ENCODE data around the gene NMUR2.

NMUR2 gene

GRCh38 chr5:152380415-152381123 is 24.5 kb downstream of the NMUR2 start:
- Histone ChIP-seq H3K36me3 (replicated peaks) (no peaks in the 10 kb centered on the region), H3K4me3 (ENCODE audit: low read depth, low read length) (no peak overlapping the region), H3K27me3 (replicated peaks) (no peaks in the 10 kb centered on the region), H3K27ac (no peak overlapping the region)
- TF ChIP-seq, protein P1, sequence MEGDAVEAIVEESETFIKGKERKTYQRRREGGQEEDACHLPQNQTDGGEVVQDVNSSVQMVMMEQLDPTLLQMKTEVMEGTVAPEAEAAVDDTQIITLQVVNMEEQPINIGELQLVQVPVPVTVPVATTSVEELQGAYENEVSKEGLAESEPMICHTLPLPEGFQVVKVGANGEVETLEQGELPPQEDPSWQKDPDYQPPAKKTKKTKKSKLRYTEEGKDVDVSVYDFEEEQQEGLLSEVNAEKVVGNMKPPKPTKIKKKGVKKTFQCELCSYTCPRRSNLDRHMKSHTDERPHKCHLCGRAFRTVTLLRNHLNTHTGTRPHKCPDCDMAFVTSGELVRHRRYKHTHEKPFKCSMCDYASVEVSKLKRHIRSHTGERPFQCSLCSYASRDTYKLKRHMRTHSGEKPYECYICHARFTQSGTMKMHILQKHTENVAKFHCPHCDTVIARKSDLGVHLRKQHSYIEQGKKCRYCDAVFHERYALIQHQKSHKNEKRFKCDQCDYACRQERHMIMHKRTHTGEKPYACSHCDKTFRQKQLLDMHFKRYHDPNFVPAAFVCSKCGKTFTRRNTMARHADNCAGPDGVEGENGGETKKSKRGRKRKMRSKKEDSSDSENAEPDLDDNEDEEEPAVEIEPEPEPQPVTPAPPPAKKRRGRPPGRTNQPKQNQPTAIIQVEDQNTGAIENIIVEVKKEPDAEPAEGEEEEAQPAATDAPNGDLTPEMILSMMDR (IDR thresholded peaks at IDR 0.05; ENCODE audit: low read depth, low read length, missing control alignments) = no peak
- no peak for DNase-seq
- in situ Hi-C loops (cut with HindIII; ENCODE audit: low pct_ligation_motif_present, low sequenced_read_pairs) = no loop called here

- in situ Hi-C loops (cut with HindIII; ENCODE audit: low pct_ligation_motif_present, low sequenced_read_pairs) = no loop called here
- Histone ChIP-seq H3K4me3 (ENCODE audit: low read depth, low read length) (no peak overlapping the region), H3K27me3 (replicated peaks) (no peaks in the 10 kb centered on the region), H3K36me3 (replicated peaks) (no peaks in the 10 kb centered on the region), H3K27ac (no peak overlapping the region)
- no peak for DNase-seq
- TF ChIP-seq, protein P1 (IDR thresholded peaks at IDR 0.05; ENCODE audit: low read depth, low read length, missing control alignments) = no peak
These were observed 25.7 kb downstream of the NMUR2 start for GRCh38 chr5:152379331-152379730.

DNA sequence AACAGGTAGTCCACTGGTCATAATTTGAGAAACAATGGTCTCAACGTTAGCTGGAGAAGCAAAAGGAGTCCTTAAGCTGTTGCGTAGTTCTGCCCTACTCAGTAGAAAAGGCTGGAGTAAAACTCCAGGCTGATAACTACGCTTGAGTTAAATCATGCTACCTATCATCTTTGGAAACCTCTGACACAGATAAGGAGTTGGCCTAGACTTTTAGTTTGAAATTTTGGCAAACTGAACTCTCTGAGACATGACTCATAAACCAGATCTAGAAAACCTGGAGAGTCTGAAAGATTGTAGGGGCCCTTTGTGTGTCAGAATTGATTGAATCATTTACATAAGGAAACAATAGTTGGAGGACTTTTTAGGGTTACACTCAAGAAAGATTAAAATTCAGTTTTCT is 26.3 kb downstream of the NMUR2 start:
- no peaks in the 10 kb centered on the region for H3K36me3 ChIP-seq (replicated peaks)
- no peak overlapping the region for H3K27ac ChIP-seq
- no peak overlapping the region for H3K4me3 ChIP-seq (ENCODE audit: low read depth, low read length)
- in situ Hi-C loops (cut with HindIII; ENCODE audit: low pct_ligation_motif_present, low sequenced_read_pairs) = no loop called here
- TF ChIP-seq, protein P1 (IDR thresholded peaks at IDR 0.05; ENCODE audit: low read depth, low read length, missing control alignments) = no peak
- no peaks in the 10 kb centered on the region for H3K27me3 ChIP-seq (replicated peaks)
- no peak for DNase-seq

- in situ Hi-C loops (cut with HindIII; ENCODE audit: low pct_ligation_motif_present, low sequenced_read_pairs) = no loop called here
- no peak for DNase-seq
- no peak overlapping the region for H3K27ac ChIP-seq
- H3K27me3 ChIP-seq (replicated peaks) = no peaks in the 10 kb centered on the region
- no peak overlapping the region for H3K4me3 ChIP-seq (ENCODE audit: low read depth, low read length)
- TF ChIP-seq, protein P1 (IDR thresholded peaks at IDR 0.05; ENCODE audit: low read depth, low read length, missing control alignments) = no peak
- no peaks in the 10 kb centered on the region for H3K36me3 ChIP-seq (replicated peaks)
These were observed 28.2 kb downstream of the NMUR2 start for GRCh38 chr5:152376886-152377285.

- H3K36me3 ChIP-seq (replicated peaks) = no peaks in the 10 kb centered on the region
- DNase-seq = no peak
- H3K27me3 ChIP-seq (replicated peaks) = no peaks in the 10 kb centered on the region
- no peak overlapping the region for H3K4me3 ChIP-seq (ENCODE audit: low read depth, low read length)
- no peak overlapping the region for H3K27ac ChIP-seq
- TF ChIP-seq, protein P1 (IDR thresholded peaks at IDR 0.05; ENCODE audit: low read depth, low read length, missing control alignments) = no peak
- in situ Hi-C loops (cut with HindIII; ENCODE audit: low pct_ligation_motif_present, low sequenced_read_pairs) = no loop called here
These were observed 30.3 kb downstream of the NMUR2 start for GRCh38 chr5:152374711-152375275.

Data from brain microvascular endothelial cell (primary cell).